ENCODE results near the gene ABR. TPM values are rescaled to one million over a fixed set of nuclear protein-coding genes. Genes with fewer than 3 reads are reported as not detected.

ABR gene
- total RNA-seq, 6 experiments from 2014 or later, result 7.4 to 21.5 (median 11.3) TPM

- Histone ChIP-seq H3K9me3 (no peaks in the 10 kb centered on the region), H3K36me3 (no peaks in the 10 kb centered on the region), H3K4me1 (no peaks in the 10 kb centered on the region), H3K4me3 (no peak overlapping the region), H3K27me3 (no peaks in the 10 kb centered on the region), H3K27ac (no peak overlapping the region)
- WGBS (ENCODE audit: insufficient coverage, low coverage, low lambda C conversion rate, missing lambda C conversion rate), result 82% methylated on average over 5 of the region's 14 CpGs
- ATAC-seq (no peak), DNase-seq (no peak)
- no peak for TF ChIP-seq POLR2A (IDR thresholded peaks at IDR 0.05)
- TF ChIP-seq CTCF (IDR thresholded peaks at IDR 0.05), result no peak
- intact Hi-C loops (cut with DNase I), result no loop called here
Observed at GRCh38 chr17:1142561-1142971, 37.2 kb downstream of the ABR start.

- Histone ChIP-seq H3K36me3 (no peaks in the 10 kb centered on the region), H3K27ac (no peak overlapping the region), H3K4me1 (no peaks in the 10 kb centered on the region), H3K9me3 (no peaks in the 10 kb centered on the region), H3K27me3 (no peaks in the 10 kb centered on the region), H3K4me3 (no peak overlapping the region)
- no peak for DNase-seq
- peak in 1 of 4 donors; percentile 27 for ATAC-seq
- TF ChIP-seq POLR2A (IDR thresholded peaks at IDR 0.05) (no peak), CTCF (IDR thresholded peaks at IDR 0.05) (no peak)
- intact Hi-C loops (cut with DNase I), result no loop called here
- WGBS (ENCODE audit: insufficient coverage, low coverage, low lambda C conversion rate, missing lambda C conversion rate), result 73% methylated on average over 10 of the region's 18 CpGs
Observed at GRCh38 chr17:1137465-1137894, 42.3 kb downstream of the ABR start.

GRCh38 chr17:1136748-1137147, 43.0 kb downstream of the ABR start:
- no peak for ATAC-seq
- no peaks in the 10 kb centered on the region for H3K9me3 ChIP-seq
- TF ChIP-seq POLR2A (IDR thresholded peaks at IDR 0.05) (no peak), CTCF (IDR thresholded peaks at IDR 0.05) (no peak)
- H3K27ac ChIP-seq, result no peak overlapping the region
- no peaks in the 10 kb centered on the region for H3K36me3 ChIP-seq
- intact Hi-C loops (cut with DNase I), result no loop called here
- no peaks in the 10 kb centered on the region for H3K4me1 ChIP-seq
- no peaks in the 10 kb centered on the region for H3K27me3 ChIP-seq
- no peak for DNase-seq
- 68% methylated on average over 4 of the region's 6 CpGs for WGBS (ENCODE audit: insufficient coverage, low coverage, low lambda C conversion rate, missing lambda C conversion rate)
- no peak overlapping the region for H3K4me3 ChIP-seq

DNA sequence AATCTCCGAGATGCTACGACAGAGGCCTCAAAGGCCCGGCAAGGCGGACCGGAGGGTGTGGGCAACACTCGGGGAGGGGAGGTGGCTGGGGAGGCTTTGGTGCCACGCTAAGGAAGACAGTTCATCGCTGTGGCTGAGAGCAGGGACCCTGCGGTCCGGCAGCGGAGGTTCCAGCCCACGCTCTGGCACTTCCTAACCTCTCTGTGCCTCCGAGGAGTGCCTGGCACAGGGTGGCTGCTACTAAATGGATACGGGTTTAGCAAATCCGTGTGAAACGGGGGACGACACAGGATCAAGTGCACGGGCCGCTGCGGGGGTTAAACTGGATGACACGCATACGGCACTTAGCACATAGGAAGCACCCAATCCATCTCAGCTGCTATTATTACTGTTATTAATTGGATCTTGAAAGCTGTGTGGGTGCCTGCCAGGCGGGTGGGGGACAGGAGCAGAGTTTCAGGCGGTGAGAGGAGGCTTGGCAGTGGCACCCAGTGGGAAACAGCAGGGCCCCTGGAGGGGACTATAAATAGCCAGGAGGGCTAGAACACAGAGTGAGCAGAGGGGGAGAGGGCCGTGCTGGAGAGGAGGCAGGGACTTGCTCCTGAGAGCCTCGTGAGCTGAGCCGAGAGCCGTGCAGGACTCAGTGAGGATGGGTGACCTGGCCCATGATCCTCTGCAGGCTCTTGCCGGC, 45.0 kb downstream of the ABR start:
- ATAC-seq, result no peak
- Histone ChIP-seq H3K27ac (no peak overlapping the region), H3K9me3 (no peaks in the 10 kb centered on the region), H3K36me3 (no peaks in the 10 kb centered on the region), H3K4me3 (no peak overlapping the region), H3K27me3 (no peaks in the 10 kb centered on the region), H3K4me1 (no peaks in the 10 kb centered on the region)
- no peak for TF ChIP-seq CTCF (IDR thresholded peaks at IDR 0.05)
- TF ChIP-seq POLR2A (IDR thresholded peaks at IDR 0.05), result no peak
- 63% methylated on average over 12 of the region's 29 CpGs for WGBS (ENCODE audit: insufficient coverage, low coverage, low lambda C conversion rate, missing lambda C conversion rate)
- no peak for DNase-seq
- intact Hi-C loops (cut with DNase I), result no loop called here

Data from right lobe of liver (tissue), 6 donors.